ENCODE data around the gene HBG1.

The HBG1 gene

DNA sequence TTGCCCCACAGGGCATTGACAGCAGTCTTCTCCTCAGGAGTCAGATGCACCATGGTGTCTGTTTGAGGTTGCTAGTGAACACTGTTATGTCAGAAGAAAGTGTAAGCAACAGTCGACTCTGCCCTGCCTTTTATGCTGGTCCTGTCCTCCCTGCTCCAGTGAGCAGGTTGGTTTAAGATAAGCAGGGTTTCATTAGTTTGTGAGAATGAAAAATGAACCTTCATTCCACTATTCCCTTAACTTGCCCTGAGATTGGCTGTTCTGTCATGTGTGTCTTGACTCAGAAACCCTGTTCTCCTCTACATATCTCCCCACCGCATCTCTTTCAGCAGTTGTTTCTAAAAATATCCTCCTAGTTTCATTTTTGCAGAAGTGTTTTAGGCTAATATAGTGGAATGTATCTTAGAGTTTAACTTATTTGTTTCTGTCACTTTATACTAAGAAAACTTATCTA is 15.2 kb downstream of the HBG1 start, which contains the start of gene HBD:
TSS of gene HBD (minus strand) at position 103 of the 454 bp plus-strand sequence. CDS start at position 53, 50 bp downstream.
- H3K9me3 ChIP-seq (ENCODE audit: control insufficient read depth, insufficient read depth, low read depth, low read length), result no peaks in the 10 kb centered on the region
- no peaks in the 10 kb centered on the region for H3K27me3 ChIP-seq (ENCODE audit: control insufficient read depth, insufficient read depth, low read length)
- H3K36me3 ChIP-seq (ENCODE audit: control insufficient read depth, insufficient read depth, low read length), result no peaks in the 10 kb centered on the region
- no peak within 1 kb of the TSS for H3K4me3 ChIP-seq (ENCODE audit: low read depth, low read length)
- H3K9ac ChIP-seq (ENCODE audit: low read length), result no peak within 1 kb of the TSS
- no peak within 1 kb of the TSS for H3K27ac ChIP-seq (ENCODE audit: low read depth, low read length)
- no peaks in the 10 kb centered on the region for H3K4me1 ChIP-seq (ENCODE audit: control insufficient read depth, insufficient read depth, low read length)

DNA sequence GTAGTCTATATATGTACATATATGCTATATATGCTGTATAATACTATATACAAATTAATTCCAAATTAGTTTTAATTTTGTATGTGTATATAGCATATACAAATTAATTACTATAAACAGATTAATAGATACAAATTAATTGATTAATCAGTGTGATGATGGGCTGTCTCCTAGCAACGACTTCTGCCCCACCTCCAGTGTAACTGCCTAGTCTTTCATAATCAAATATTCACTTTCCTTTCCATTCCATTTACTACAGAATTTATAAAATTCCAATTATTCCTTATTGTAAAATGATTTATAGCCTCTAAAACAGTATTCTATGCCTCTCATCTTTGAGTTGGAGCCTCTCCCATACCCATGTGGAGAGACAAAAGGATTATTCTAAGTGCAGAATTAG is 16.4 kb downstream of the HBG1 start:
- H3K27ac ChIP-seq (ENCODE audit: low read depth, low read length), result no peak overlapping the region
- no peaks in the 10 kb centered on the region for H3K27me3 ChIP-seq (ENCODE audit: control insufficient read depth, insufficient read depth, low read length)
- H3K9ac ChIP-seq (ENCODE audit: low read length), result no peak overlapping the region
- no peaks in the 10 kb centered on the region for H3K36me3 ChIP-seq (ENCODE audit: control insufficient read depth, insufficient read depth, low read length)
- H3K9me3 ChIP-seq (ENCODE audit: control insufficient read depth, insufficient read depth, low read depth, low read length), result no peaks in the 10 kb centered on the region
- no peaks in the 10 kb centered on the region for H3K4me1 ChIP-seq (ENCODE audit: control insufficient read depth, insufficient read depth, low read length)
- H3K4me3 ChIP-seq (ENCODE audit: low read depth, low read length), result no peak overlapping the region

DNA sequence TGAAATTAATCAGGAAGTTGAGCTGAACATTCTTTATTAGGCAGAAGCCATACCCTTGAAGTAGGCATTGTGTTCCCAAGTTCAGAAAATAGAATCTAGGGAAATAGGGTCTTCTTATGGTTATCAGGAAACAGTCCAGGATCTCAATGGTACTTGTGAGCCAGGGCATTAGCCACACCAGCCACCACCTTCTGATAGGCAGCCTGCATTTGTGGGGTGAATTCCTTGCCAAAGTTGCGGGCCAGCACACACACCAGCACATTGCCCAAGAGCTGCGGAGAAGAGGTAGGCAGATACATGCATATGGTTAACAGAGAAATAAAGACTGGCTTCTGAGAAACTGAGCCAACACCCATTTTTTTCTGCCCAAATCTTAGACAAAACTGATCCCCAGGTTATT is 16.8 kb downstream of the HBG1 start:
- Histone ChIP-seq H3K4me3 (ENCODE audit: low read depth, low read length) (no peak overlapping the region), H3K36me3 (ENCODE audit: control insufficient read depth, insufficient read depth, low read length) (no peaks in the 10 kb centered on the region), H3K9ac (ENCODE audit: low read length) (no peak overlapping the region), H3K27me3 (ENCODE audit: control insufficient read depth, insufficient read depth, low read length) (no peaks in the 10 kb centered on the region), H3K27ac (ENCODE audit: low read depth, low read length) (no peak overlapping the region), H3K9me3 (ENCODE audit: control insufficient read depth, insufficient read depth, low read depth, low read length) (no peaks in the 10 kb centered on the region), H3K4me1 (ENCODE audit: control insufficient read depth, insufficient read depth, low read length) (no peaks in the 10 kb centered on the region)

GRCh38 chr11:5232176-5232575 is 17.5 kb downstream of the HBG1 start:
- Histone ChIP-seq H3K36me3 (ENCODE audit: control insufficient read depth, insufficient read depth, low read length) (no peaks in the 10 kb centered on the region), H3K4me1 (ENCODE audit: control insufficient read depth, insufficient read depth, low read length) (no peaks in the 10 kb centered on the region), H3K27me3 (ENCODE audit: control insufficient read depth, insufficient read depth, low read length) (no peaks in the 10 kb centered on the region), H3K27ac (ENCODE audit: low read depth, low read length) (no peak overlapping the region), H3K4me3 (ENCODE audit: low read depth, low read length) (no peak overlapping the region), H3K9ac (ENCODE audit: low read length) (no peak overlapping the region), H3K9me3 (ENCODE audit: control insufficient read depth, insufficient read depth, low read depth, low read length) (no peaks in the 10 kb centered on the region)

- H3K27me3 ChIP-seq (ENCODE audit: control insufficient read depth, insufficient read depth, low read length), result no peaks in the 10 kb centered on the region
- H3K9ac ChIP-seq (ENCODE audit: low read length), result no peak overlapping the region
- no peak overlapping the region for H3K27ac ChIP-seq (ENCODE audit: low read depth, low read length)
- no peaks in the 10 kb centered on the region for H3K36me3 ChIP-seq (ENCODE audit: control insufficient read depth, insufficient read depth, low read length)
- H3K4me3 ChIP-seq (ENCODE audit: low read depth, low read length), result no peak overlapping the region
- no peaks in the 10 kb centered on the region for H3K9me3 ChIP-seq (ENCODE audit: control insufficient read depth, insufficient read depth, low read depth, low read length)
- H3K4me1 ChIP-seq (ENCODE audit: control insufficient read depth, insufficient read depth, low read length), result no peaks in the 10 kb centered on the region
These were observed 18.5 kb downstream of the HBG1 start for GRCh38 chr11:5231111-5231510.

- Histone ChIP-seq H3K4me3 (ENCODE audit: low read depth, low read length) (no peak overlapping the region), H3K27me3 (ENCODE audit: control insufficient read depth, insufficient read depth, low read length) (no peaks in the 10 kb centered on the region), H3K36me3 (ENCODE audit: control insufficient read depth, insufficient read depth, low read length) (no peaks in the 10 kb centered on the region), H3K27ac (ENCODE audit: low read depth, low read length) (no peak overlapping the region), H3K9me3 (ENCODE audit: control insufficient read depth, insufficient read depth, low read depth, low read length) (no peaks in the 10 kb centered on the region), H3K4me1 (ENCODE audit: control insufficient read depth, insufficient read depth, low read length) (no peaks in the 10 kb centered on the region), H3K9ac (ENCODE audit: low read length) (no peak overlapping the region)
These were observed 19.4 kb downstream of the HBG1 start for GRCh38 chr11:5230266-5230665.

- no peak overlapping the region for H3K4me3 ChIP-seq (ENCODE audit: low read depth, low read length)
- H3K36me3 ChIP-seq (ENCODE audit: control insufficient read depth, insufficient read depth, low read length), result no peaks in the 10 kb centered on the region
- no peaks in the 10 kb centered on the region for H3K9me3 ChIP-seq (ENCODE audit: control insufficient read depth, insufficient read depth, low read depth, low read length)
- no peaks in the 10 kb centered on the region for H3K4me1 ChIP-seq (ENCODE audit: control insufficient read depth, insufficient read depth, low read length)
- no peaks in the 10 kb centered on the region for H3K27me3 ChIP-seq (ENCODE audit: control insufficient read depth, insufficient read depth, low read length)
- H3K27ac ChIP-seq (ENCODE audit: low read depth, low read length), result no peak overlapping the region
- H3K9ac ChIP-seq (ENCODE audit: low read length), result no peak overlapping the region
These were observed 19.9 kb downstream of the HBG1 start for GRCh38 chr11:5229796-5230195.

- Histone ChIP-seq H3K27me3 (ENCODE audit: control insufficient read depth, insufficient read depth, low read length) (no peaks in the 10 kb centered on the region), H3K9me3 (ENCODE audit: control insufficient read depth, insufficient read depth, low read depth, low read length) (no peaks in the 10 kb centered on the region), H3K9ac (ENCODE audit: low read length) (no peak overlapping the region), H3K27ac (ENCODE audit: low read depth, low read length) (no peak overlapping the region), H3K4me1 (ENCODE audit: control insufficient read depth, insufficient read depth, low read length) (no peaks in the 10 kb centered on the region), H3K36me3 (ENCODE audit: control insufficient read depth, insufficient read depth, low read length) (no peaks in the 10 kb centered on the region), H3K4me3 (ENCODE audit: low read depth, low read length) (no peak overlapping the region)
These were observed 20.3 kb downstream of the HBG1 start for GRCh38 chr11:5229356-5229755.

GRCh38 chr11:5228124-5228523 is 21.5 kb downstream of the HBG1 start:
- Histone ChIP-seq H3K4me3 (ENCODE audit: low read depth, low read length) (no peak overlapping the region), H3K9me3 (ENCODE audit: control insufficient read depth, insufficient read depth, low read depth, low read length) (no peaks in the 10 kb centered on the region), H3K4me1 (ENCODE audit: control insufficient read depth, insufficient read depth, low read length) (no peaks in the 10 kb centered on the region), H3K36me3 (ENCODE audit: control insufficient read depth, insufficient read depth, low read length) (no peaks in the 10 kb centered on the region), H3K27ac (ENCODE audit: low read depth, low read length) (no peak overlapping the region), H3K9ac (ENCODE audit: low read length) (no peak overlapping the region), H3K27me3 (ENCODE audit: control insufficient read depth, insufficient read depth, low read length) (no peaks in the 10 kb centered on the region)

GRCh38 chr11:5227681-5228080 is 22.0 kb downstream of the HBG1 start:
- H3K27me3 ChIP-seq (ENCODE audit: control insufficient read depth, insufficient read depth, low read length), result no peaks in the 10 kb centered on the region
- no peak overlapping the region for H3K9ac ChIP-seq (ENCODE audit: low read length)
- no peaks in the 10 kb centered on the region for H3K4me1 ChIP-seq (ENCODE audit: control insufficient read depth, insufficient read depth, low read length)
- H3K27ac ChIP-seq (ENCODE audit: low read depth, low read length), result no peak overlapping the region
- no peaks in the 10 kb centered on the region for H3K36me3 ChIP-seq (ENCODE audit: control insufficient read depth, insufficient read depth, low read length)
- no peak overlapping the region for H3K4me3 ChIP-seq (ENCODE audit: low read depth, low read length)
- no peaks in the 10 kb centered on the region for H3K9me3 ChIP-seq (ENCODE audit: control insufficient read depth, insufficient read depth, low read depth, low read length)

GRCh38 chr11:5226732-5227310 is 22.8 kb downstream of the HBG1 start, which contains the start of gene HBB:
Gene HBB, minus strand, starts transcription at chr11:5227071. Its CDS starts 50 bp downstream, at chr11:5227021.
- Histone ChIP-seq H3K27me3 (ENCODE audit: control insufficient read depth, insufficient read depth, low read length) (no peaks in the 10 kb centered on the region), H3K4me1 (ENCODE audit: control insufficient read depth, insufficient read depth, low read length) (no peaks in the 10 kb centered on the region), H3K36me3 (ENCODE audit: control insufficient read depth, insufficient read depth, low read length) (no peaks in the 10 kb centered on the region), H3K27ac (ENCODE audit: low read depth, low read length) (no peak within 1 kb of the TSS), H3K4me3 (ENCODE audit: low read depth, low read length) (no peak within 1 kb of the TSS), H3K9ac (ENCODE audit: low read length) (no peak within 1 kb of the TSS), H3K9me3 (ENCODE audit: control insufficient read depth, insufficient read depth, low read depth, low read length) (peaks cover 4% of the 10 kb centered on the region; the same call in 1 of the 2 replicates)
